HG02885 (cell line): ENCODE data around the gene TSPAN16.

Source experiments
- ATAC-seq: cut with Tn5 transposase; IDR thresholded peaks from one replicate; pipeline ENCODE4 v1.9.1; 2021; ENCODE audit warnings: mild to moderate bottlenecking; ENCODE audit not compliant: unreplicated experiment, poor library complexity

Gene TSPAN16

GRCh38 chr19:11364296-11364904 lies 68.4 kb downstream of the TSPAN16 start:
- no peak for ATAC-seq

DNA sequence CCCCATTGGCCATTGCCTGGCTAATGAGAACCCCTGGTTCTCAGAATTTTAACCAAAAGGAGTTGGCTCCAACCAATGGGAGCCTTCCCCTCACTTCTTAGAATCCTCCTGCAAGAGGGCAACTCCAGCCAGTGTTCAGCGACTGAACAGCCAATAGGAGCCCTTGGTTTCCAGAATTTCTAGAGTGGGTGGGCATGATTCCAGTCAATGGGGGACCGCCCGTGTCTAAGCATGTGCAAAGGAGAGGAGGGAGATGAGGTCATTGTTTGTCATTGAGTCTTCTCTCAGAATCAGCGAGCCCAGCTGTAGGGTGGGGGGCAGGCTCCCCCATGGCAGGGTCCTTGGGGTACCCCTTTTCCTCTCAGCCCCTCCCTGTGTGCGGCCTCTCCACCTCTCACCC lies 69.0 kb downstream of the TSPAN16 start:
- no peak for ATAC-seq
